ENCODE results near the gene RNF103. TPM values are rescaled to one million over a fixed set of nuclear protein-coding genes. Genes with fewer than 3 reads are reported as not detected.

Gene RNF103
- total RNA-seq, 1 donor from 2014 or later: 12.1 TPM

DNA sequence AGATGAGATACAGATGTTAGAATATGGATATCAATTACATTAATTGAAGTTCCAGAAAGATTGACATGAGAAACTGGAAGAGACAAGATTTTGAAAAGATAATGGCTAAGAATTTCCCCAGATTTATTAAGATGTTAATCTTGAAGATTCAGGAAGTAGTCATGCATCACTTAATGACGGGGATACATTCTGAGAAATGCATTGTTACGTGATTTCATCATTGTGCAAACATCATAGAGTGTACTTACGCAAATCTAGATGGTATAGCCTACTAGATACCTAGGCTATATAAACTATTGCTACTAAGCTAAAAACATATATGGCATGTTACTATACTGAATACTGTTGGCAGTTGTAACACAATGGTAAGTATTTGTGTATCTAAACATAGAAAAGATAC, 53.6 kb downstream of the RNF103 start:
- H3K27me3 Mint-ChIP-seq: peaks cover 8% of the 10 kb centered on the region
- intact Hi-C loops (cut with micrococcal nuclease): no loop called here
- no peak for DNase-seq
- H3K27ac Mint-ChIP-seq: no peak overlapping the region
- H3K9me3 Mint-ChIP-seq: peaks cover 4% of the 10 kb centered on the region
- peaks cover 2% of the 10 kb centered on the region for H3K4me1 Mint-ChIP-seq
- no peak overlapping the region for H3K4me3 Mint-ChIP-seq
- H3K36me3 Mint-ChIP-seq (ENCODE audit: low read depth): no peaks in the 10 kb centered on the region

GRCh38 chr2:86566821-86567190, 56.9 kb downstream of the RNF103 start:
- Mint-ChIP-seq H3K4me1 (peaks cover 12% of the 10 kb centered on the region), H3K36me3 (ENCODE audit: low read depth) (peaks cover 13% of the 10 kb centered on the region), H3K9me3 (peaks cover 18% of the 10 kb centered on the region), H3K27ac (no peak overlapping the region), H3K27me3 (peaks cover 8% of the 10 kb centered on the region), H3K4me3 (no peak overlapping the region)
- no peak for DNase-seq
- intact Hi-C loops (cut with micrococcal nuclease): no loop called here

DNA sequence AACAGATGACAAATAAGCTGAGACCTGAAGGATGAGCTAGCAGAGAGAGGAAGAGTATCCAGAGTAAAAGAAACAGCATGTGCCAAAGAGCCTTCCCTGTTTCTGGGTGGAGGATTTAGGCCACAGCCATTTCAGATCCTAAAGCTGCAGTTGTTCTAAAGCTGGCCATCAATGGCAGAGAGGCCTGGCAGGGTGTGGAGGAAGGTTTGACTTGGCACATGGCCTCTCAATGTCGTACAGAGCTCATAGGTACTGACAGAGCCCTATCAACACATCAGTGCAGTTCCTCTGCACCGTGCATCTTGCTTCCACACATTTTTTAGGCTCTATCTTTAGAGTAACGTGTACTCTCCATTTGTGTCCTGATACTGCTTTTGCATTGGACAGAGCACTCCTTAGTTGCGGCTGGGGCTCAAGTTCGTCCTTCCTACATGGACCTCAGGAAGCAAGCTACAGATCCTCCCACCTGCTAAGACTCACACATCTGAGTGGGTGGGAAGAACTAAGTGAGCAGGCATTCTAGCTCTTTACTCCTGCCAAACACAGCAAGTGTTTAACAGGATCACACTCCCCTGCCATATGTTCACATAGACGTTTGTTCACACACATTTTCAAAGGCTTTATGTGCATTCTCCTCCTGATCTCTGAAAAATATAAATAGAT, 57.4 kb downstream of the RNF103 start:
- Mint-ChIP-seq H3K36me3 (ENCODE audit: low read depth) (peaks cover 15% of the 10 kb centered on the region), H3K4me3 (no peak overlapping the region), H3K4me1 (peaks cover 18% of the 10 kb centered on the region), H3K9me3 (peaks cover 18% of the 10 kb centered on the region), H3K27me3 (peaks cover 7% of the 10 kb centered on the region), H3K27ac (no peak overlapping the region)
- intact Hi-C loops (cut with micrococcal nuclease): no loop called here
- no peak for DNase-seq

- peaks cover 24% of the 10 kb centered on the region for H3K4me1 Mint-ChIP-seq
- H3K27me3 Mint-ChIP-seq: peaks cover 4% of the 10 kb centered on the region
- H3K9me3 Mint-ChIP-seq: peaks cover 14% of the 10 kb centered on the region
- H3K4me3 Mint-ChIP-seq: peak overlapping the region; percentile 95
- H3K36me3 Mint-ChIP-seq (ENCODE audit: low read depth): peaks cover 31% of the 10 kb centered on the region
- no peak for DNase-seq
- intact Hi-C loops (cut with micrococcal nuclease): loop anchor here (1.0 kb wide), 3 partner anchors 21 to 121 kb away; partner anchors contain the start of gene RNF103
- H3K27ac Mint-ChIP-seq: peak overlapping the region; percentile 99
Observed at GRCh38 chr2:86563650-86564061, 60.0 kb downstream of the RNF103 start.

GRCh38 chr2:86562922-86563649, 60.6 kb downstream of the RNF103 start, which contains the start of gene CHMP3:
Gene CHMP3 (minus strand): TSS chr2:86563443. CDS start chr2:86563348, 95 bp downstream.
- peak; percentile 99 for DNase-seq
- H3K4me1 Mint-ChIP-seq: peaks cover 24% of the 10 kb centered on the region
- peak within 1 kb of the TSS; percentile 99 for H3K27ac Mint-ChIP-seq
- H3K9me3 Mint-ChIP-seq: peaks cover 14% of the 10 kb centered on the region
- intact Hi-C loops (cut with micrococcal nuclease): loop anchor here (1.0 kb wide), 3 partner anchors 21 to 121 kb away; partner anchors contain the start of gene RNF103
- H3K27me3 Mint-ChIP-seq: peaks cover 2% of the 10 kb centered on the region
- H3K4me3 Mint-ChIP-seq: peak within 1 kb of the TSS; percentile 95
- peaks cover 35% of the 10 kb centered on the region for H3K36me3 Mint-ChIP-seq (ENCODE audit: low read depth)

DNA sequence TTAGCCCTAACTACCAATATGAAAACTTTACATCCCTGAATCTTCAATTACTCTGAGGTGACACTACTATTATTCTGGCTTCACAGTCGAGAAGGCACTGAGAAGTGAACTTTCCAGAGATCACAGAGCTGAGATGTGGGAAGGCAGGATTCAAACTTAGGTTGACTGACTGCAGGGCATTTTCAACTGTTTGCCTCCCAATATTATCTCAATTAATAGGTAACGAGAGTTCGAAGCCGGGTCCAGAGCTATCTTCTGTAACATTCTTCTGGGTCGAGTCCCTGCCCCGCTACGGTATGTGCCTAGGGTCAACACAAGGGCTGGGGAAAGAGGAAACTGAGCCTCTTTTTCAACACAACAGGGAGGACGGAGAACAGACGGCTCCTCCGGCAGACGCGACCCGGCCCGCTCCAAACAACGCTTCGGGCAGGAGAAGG, 61.2 kb downstream of the RNF103 start:
- Mint-ChIP-seq H3K9me3 (peaks cover 14% of the 10 kb centered on the region), H3K4me3 (peak overlapping the region; percentile 95), H3K4me1 (peaks cover 24% of the 10 kb centered on the region), H3K36me3 (ENCODE audit: low read depth) (peaks cover 35% of the 10 kb centered on the region), H3K27me3 (peaks cover 2% of the 10 kb centered on the region), H3K27ac (peak overlapping the region; percentile 99)
- intact Hi-C loops (cut with micrococcal nuclease): no loop called here
- no peak for DNase-seq

GRCh38 chr2:86557836-86558235, 65.8 kb downstream of the RNF103 start:
- no peaks in the 10 kb centered on the region for H3K27me3 Mint-ChIP-seq
- H3K9me3 Mint-ChIP-seq: no peaks in the 10 kb centered on the region
- DNase-seq: no peak
- peaks cover 36% of the 10 kb centered on the region for H3K36me3 Mint-ChIP-seq (ENCODE audit: low read depth)
- peaks cover 21% of the 10 kb centered on the region for H3K4me1 Mint-ChIP-seq
- H3K4me3 Mint-ChIP-seq: no peak overlapping the region
- no peak overlapping the region for H3K27ac Mint-ChIP-seq
- intact Hi-C loops (cut with micrococcal nuclease): no loop called here

DNA sequence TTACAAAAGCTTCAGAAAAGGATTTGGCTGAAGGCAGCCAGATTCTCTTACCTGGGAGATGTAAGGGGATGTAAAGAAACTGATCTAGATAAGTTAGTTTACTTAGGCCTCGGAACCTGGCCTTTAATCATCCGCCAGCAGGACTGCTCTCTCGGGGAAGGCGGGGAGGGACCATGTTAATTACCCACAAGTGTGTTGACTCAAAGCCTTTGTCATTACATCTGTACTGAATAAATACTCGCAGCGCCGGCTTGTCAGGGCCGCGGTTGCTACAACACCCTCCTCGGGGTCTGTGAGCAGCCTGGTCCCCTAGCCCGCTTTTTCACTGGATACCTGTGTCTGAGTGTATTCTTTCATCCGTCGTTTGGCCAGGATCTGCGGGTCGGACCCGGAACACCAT, 67.2 kb downstream of the RNF103 start:
- peaks cover 40% of the 10 kb centered on the region for H3K36me3 Mint-ChIP-seq (ENCODE audit: low read depth)
- peaks cover 21% of the 10 kb centered on the region for H3K4me1 Mint-ChIP-seq
- intact Hi-C loops (cut with micrococcal nuclease): no loop called here

More for the DNA sequence above, 67.2 kb downstream of the RNF103 start:
- DNase-seq: no peak
- Mint-ChIP-seq H3K4me3 (no peak overlapping the region), H3K27ac (no peak overlapping the region), H3K9me3 (peaks cover 4% of the 10 kb centered on the region), H3K27me3 (no peaks in the 10 kb centered on the region)

Other genes starting within 250 kb of the RNF103 start
- 69.6 and 74.0 TPM in 2 replicates for gene KDM3A, start 182.5 kb downstream of the RNF103 start, total RNA-seq
- gene CHMP3, start 60.4 kb downstream of the RNF103 start, total RNA-seq: 28.3 and 29.0 TPM in 2 replicates
- gene RMND5A, start 96.4 kb upstream of the RNF103 start, total RNA-seq: 42.0 and 46.4 TPM in 2 replicates
- gene CD8A, start 167.0 kb upstream of the RNF103 start, total RNA-seq: 1.1 and 1.3 TPM in 2 replicates
- gene CD8B, start 238.0 kb upstream of the RNF103 start, total RNA-seq: 0.50 TPM in 1 of 2 replicates, not detected in the other

All from activated CD4-positive, alpha-beta T cell treated with anti-CD3 and anti-CD28 coated beads, Interleukin-2, amount 10 ng/mL, durations not matched to agents 24 days and 14 days (primary cell).